ENCODE data around the gene ZNF165. TPM values are rescaled to one million over a fixed set of nuclear protein-coding genes. Genes with fewer than 3 reads are reported as not detected.

ZNF165 gene
- total RNA-seq, 4 donors from 2014 or later: 1.7 to 6.9 (median 2.2) TPM

- TF ChIP-seq POLR2A (IDR thresholded peaks at IDR 0.05): no peak
- TF ChIP-seq, protein P1, sequence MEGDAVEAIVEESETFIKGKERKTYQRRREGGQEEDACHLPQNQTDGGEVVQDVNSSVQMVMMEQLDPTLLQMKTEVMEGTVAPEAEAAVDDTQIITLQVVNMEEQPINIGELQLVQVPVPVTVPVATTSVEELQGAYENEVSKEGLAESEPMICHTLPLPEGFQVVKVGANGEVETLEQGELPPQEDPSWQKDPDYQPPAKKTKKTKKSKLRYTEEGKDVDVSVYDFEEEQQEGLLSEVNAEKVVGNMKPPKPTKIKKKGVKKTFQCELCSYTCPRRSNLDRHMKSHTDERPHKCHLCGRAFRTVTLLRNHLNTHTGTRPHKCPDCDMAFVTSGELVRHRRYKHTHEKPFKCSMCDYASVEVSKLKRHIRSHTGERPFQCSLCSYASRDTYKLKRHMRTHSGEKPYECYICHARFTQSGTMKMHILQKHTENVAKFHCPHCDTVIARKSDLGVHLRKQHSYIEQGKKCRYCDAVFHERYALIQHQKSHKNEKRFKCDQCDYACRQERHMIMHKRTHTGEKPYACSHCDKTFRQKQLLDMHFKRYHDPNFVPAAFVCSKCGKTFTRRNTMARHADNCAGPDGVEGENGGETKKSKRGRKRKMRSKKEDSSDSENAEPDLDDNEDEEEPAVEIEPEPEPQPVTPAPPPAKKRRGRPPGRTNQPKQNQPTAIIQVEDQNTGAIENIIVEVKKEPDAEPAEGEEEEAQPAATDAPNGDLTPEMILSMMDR (IDR thresholded peaks at IDR 0.05): no peak
- H3K9me3 ChIP-seq: no peaks in the 10 kb centered on the region
- DNase-seq: no peak
- H3K36me3 ChIP-seq: no peaks in the 10 kb centered on the region
- H3K4me1 ChIP-seq: peaks cover 0 to 12% (median 0%) of the 10 kb centered on the region in 3 donors
- no peak overlapping the region for H3K4me3 ChIP-seq
- intact Hi-C loops (cut with DNase I): no loop called here
- H3K27ac ChIP-seq: no peak overlapping the region
- WGBS, 2 donors: 56 to 70% methylated on average over 1 to 3 of the region's 3 CpGs
- peaks cover 0 to 10% (median 0%) of the 10 kb centered on the region in 4 donors for H3K27me3 ChIP-seq
These were observed 27.1 kb downstream of the ZNF165 start for GRCh38 chr6:28107506-28107905.

GRCh38 chr6:28111964-28112363, 31.6 kb downstream of the ZNF165 start:
- no peak for TF ChIP-seq POLR2A (IDR thresholded peaks at IDR 0.05)
- TF ChIP-seq, protein P1 (IDR thresholded peaks at IDR 0.05): no peak
- peaks cover 0 to 9% (median 0%) of the 10 kb centered on the region in 4 donors for H3K27me3 ChIP-seq
- no peak for DNase-seq
- no peak overlapping the region for H3K27ac ChIP-seq
- H3K36me3 ChIP-seq: peaks cover 0 to 20% (median 0%) of the 10 kb centered on the region in 3 donors
- no peak overlapping the region for H3K4me3 ChIP-seq
- no peaks in the 10 kb centered on the region for H3K9me3 ChIP-seq
- intact Hi-C loops (cut with DNase I): no loop called here
- WGBS, 2 donors: 92 to 94% methylated on average over 3 of the region's 3 CpGs
- no peaks in the 10 kb centered on the region for H3K4me1 ChIP-seq

DNA sequence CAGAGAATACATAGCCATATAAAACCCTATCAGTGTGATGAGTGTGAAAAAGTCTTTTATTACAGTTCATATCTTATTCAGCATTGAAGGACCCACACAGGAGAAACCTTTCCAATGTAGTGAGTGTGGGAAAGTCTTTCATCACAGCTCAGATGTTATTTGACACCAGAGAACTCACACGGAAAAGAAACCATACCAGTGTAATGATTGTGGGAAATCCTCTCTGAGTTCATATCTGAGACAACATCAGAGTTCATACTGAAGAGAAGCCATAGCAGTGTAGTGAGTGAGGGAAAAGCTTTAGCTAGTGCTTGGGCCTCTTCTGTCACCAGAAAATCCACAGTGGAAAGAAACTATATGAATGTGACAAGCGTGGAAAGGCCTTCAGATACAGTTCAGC, 35.4 kb downstream of the ZNF165 start:
- intact Hi-C loops (cut with DNase I): no loop called here
- DNase-seq: no peak
- H3K27ac ChIP-seq: no peak overlapping the region
- H3K4me3 ChIP-seq: no peak overlapping the region
- no peaks in the 10 kb centered on the region for H3K4me1 ChIP-seq
- peaks cover 0 to 56% (median 0%) of the 10 kb centered on the region in 3 donors for H3K36me3 ChIP-seq
- 71 to 78% methylated on average over 2 of the region's 2 CpGs for WGBS, 2 donors
- H3K9me3 ChIP-seq: no peaks in the 10 kb centered on the region
- TF ChIP-seq POLR2A (IDR thresholded peaks at IDR 0.05): no peak
- TF ChIP-seq, protein P1 (IDR thresholded peaks at IDR 0.05): no peak
- H3K27me3 ChIP-seq: no peaks in the 10 kb centered on the region

DNA sequence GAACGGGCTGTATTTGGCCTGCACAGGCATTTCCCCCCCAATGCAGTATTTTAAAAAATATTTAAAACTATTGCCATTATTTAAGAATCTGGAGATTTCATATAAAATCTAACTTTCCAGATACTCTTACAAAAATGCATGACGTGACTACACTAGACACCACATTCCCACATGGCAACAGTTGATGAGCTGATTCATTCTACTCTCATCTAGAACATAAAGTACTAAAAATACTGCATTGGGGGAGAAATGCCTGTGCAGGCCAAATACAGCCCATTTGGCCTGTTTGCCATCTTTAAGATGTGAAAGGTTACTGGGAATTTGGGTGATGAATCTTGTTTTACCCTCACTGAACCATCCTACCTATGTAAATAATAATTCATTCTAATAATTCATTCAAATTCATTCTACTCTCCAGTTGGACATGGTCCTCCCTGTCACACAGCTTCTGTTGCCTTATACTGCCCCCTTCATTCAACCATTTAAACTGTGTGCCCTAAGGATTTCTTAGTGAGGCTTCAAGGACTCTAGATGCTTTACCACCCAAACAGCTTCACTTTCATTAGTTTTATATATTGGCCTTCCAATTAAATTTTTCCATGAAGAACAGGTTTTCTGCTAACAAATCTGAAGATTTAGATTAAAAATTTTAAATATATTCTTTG, 37.1 kb downstream of the ZNF165 start:
- intact Hi-C loops (cut with DNase I): no loop called here
- H3K27me3 ChIP-seq: no peaks in the 10 kb centered on the region
- peaks cover 0 to 62% (median 0%) of the 10 kb centered on the region in 3 donors for H3K36me3 ChIP-seq
- no peak for DNase-seq
- TF ChIP-seq POLR2A (IDR thresholded peaks at IDR 0.05): no peak
- TF ChIP-seq, protein P1 (IDR thresholded peaks at IDR 0.05): no peak
- H3K27ac ChIP-seq: no peak overlapping the region
- H3K9me3 ChIP-seq: no peaks in the 10 kb centered on the region
- H3K4me1 ChIP-seq: no peaks in the 10 kb centered on the region
- no peak overlapping the region for H3K4me3 ChIP-seq
- WGBS, 2 donors: 92 to 94% methylated on average over 2 of the region's 2 CpGs

DNA sequence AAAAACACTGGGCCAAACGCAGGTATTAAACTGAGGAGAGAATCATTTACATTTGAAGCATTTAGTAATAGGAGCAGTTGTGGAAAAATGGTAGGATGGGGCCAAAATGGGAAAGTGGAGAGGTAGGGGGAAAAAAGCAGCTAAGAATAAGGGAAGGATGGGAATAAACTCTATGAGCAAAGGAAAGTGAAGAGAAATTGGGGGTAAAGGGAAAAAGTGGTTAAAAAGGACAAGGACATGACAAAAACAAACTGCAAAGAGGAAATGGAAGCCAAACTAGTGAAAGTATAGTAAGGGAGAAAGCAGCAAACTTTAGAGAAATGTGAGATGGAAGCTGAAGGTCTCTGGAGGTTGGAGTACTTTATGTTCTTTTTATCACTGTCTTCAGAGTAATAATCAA, 37.8 kb downstream of the ZNF165 start:
- Histone ChIP-seq H3K27me3 (no peaks in the 10 kb centered on the region), H3K36me3 (peaks cover 0 to 63% (median 0%) of the 10 kb centered on the region in 3 donors), H3K9me3 (no peaks in the 10 kb centered on the region), H3K27ac (no peak overlapping the region), H3K4me3 (no peak overlapping the region), H3K4me1 (no peaks in the 10 kb centered on the region)
- TF ChIP-seq, protein P1 (IDR thresholded peaks at IDR 0.05): no peak
- no peak for TF ChIP-seq POLR2A (IDR thresholded peaks at IDR 0.05)
- DNase-seq: no peak
- WGBS, 2 donors: 58 to 86% methylated on average over 1 of the region's 1 CpG
- intact Hi-C loops (cut with DNase I): no loop called here

Measured in esophagus squamous epithelium (tissue), 5 donors.